ENCODE results near the gene FGF12.

FGF12 gene

DNA sequence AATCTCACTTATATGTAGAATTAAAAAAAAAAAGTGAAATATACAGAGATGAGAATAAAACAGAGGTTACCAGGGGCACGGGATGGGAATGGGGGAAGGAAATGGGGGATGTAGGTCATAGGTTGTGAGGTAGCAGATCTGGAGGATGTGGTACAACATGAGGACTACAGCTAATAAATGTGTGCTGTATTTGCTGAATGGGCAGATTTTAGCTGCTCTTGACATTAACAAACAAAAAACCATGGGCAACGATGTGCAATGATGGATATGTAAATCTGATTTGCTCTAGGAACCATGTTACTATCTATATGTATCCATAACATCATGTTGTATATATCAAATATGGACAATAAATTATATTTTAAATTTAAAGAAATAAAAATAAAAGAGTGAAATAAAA lies 87.4 kb downstream of the FGF12 start:
- no peak for DNase-seq (ENCODE audit: low spot score)
- TF ChIP-seq, protein P1, sequence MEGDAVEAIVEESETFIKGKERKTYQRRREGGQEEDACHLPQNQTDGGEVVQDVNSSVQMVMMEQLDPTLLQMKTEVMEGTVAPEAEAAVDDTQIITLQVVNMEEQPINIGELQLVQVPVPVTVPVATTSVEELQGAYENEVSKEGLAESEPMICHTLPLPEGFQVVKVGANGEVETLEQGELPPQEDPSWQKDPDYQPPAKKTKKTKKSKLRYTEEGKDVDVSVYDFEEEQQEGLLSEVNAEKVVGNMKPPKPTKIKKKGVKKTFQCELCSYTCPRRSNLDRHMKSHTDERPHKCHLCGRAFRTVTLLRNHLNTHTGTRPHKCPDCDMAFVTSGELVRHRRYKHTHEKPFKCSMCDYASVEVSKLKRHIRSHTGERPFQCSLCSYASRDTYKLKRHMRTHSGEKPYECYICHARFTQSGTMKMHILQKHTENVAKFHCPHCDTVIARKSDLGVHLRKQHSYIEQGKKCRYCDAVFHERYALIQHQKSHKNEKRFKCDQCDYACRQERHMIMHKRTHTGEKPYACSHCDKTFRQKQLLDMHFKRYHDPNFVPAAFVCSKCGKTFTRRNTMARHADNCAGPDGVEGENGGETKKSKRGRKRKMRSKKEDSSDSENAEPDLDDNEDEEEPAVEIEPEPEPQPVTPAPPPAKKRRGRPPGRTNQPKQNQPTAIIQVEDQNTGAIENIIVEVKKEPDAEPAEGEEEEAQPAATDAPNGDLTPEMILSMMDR (IDR thresholded peaks at IDR 0.05; ENCODE audit: extremely low read depth, insufficient read depth, missing control alignments): no peak
- in situ Hi-C loops (cut with MboI; ENCODE audit: low pct_unique_long_range_greater_than_20kb, low sequenced_read_pairs, unreplicated experiment): no loop called here

GRCh38 chr3:192637803-192638202 lies 89.5 kb downstream of the FGF12 start:
- TF ChIP-seq, protein P1 (IDR thresholded peaks at IDR 0.05; ENCODE audit: extremely low read depth, insufficient read depth, missing control alignments): no peak
- DNase-seq (ENCODE audit: low spot score): no peak
- in situ Hi-C loops (cut with MboI; ENCODE audit: low pct_unique_long_range_greater_than_20kb, low sequenced_read_pairs, unreplicated experiment): no loop called here

DNA sequence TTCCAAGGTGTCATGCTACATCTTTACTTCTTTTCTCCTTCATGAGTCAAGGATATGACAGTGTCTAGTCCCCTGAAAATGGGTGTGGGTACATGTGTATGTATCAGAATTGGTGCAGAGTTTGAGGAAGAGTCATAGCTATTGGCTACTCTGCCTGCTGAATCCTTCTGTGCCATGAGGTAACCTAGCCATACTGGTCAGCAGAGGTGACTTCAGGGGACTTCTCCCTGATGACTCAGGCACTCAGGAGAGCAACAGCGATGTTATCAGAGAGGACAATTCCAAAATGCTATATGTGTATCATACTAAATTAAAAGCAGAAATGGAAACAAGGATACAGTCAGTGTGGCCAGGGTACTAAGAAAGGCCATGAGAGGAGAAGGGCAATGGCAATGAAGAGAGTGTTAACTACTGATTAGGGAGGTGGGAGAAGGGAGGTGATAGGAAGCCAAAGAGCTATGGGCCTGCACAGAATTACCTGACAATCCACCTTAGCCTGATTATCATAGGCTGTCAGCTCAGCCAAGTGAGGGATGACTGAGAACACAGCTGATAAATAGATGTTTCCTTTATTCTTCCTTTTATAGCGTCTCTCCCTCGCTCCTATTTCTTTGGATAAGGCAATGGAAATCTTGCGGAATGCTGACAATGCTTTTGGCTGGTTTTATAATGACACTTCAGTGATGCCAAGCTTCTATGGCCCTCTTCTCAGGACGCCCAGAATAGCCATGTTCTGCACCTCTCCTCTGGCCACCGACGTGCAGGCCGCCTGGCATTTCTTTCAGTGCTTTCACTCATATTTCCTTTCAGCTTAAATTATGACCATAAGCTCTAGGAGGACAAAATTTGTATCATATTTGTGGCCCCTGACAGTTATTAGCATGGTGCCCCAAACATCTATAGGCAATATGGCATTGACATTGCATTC lies 90.6 kb downstream of the FGF12 start:
- DNase-seq (ENCODE audit: low spot score): no peak
- in situ Hi-C loops (cut with MboI; ENCODE audit: low pct_unique_long_range_greater_than_20kb, low sequenced_read_pairs, unreplicated experiment): no loop called here
- TF ChIP-seq, protein P1 (IDR thresholded peaks at IDR 0.05; ENCODE audit: extremely low read depth, insufficient read depth, missing control alignments): no peak

DNA sequence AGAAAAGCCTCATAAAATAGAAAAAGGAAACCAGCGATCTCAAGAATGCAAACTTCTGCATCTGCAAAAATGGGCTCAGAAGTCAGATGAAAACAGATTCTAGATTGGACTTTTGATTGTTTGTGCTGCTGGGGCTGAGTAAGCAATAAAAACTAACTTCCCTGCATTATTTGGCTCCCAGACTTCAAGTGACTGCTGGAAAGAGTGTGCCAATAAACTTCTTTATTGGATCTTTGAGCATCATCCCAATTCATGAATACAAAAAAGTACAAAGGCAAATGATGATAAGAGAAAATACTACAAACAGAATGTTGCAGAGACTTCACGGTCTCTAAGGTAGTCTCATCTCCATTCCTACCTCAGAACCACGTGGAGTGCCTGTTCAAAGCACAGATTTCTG lies 97.9 kb downstream of the FGF12 start:
- DNase-seq (ENCODE audit: low spot score): no peak
- in situ Hi-C loops (cut with MboI; ENCODE audit: low pct_unique_long_range_greater_than_20kb, low sequenced_read_pairs, unreplicated experiment): no loop called here
- TF ChIP-seq, protein P1 (IDR thresholded peaks at IDR 0.05; ENCODE audit: extremely low read depth, insufficient read depth, missing control alignments): no peak

GRCh38 chr3:192621909-192622308 lies 105.4 kb downstream of the FGF12 start:
- in situ Hi-C loops (cut with MboI; ENCODE audit: low pct_unique_long_range_greater_than_20kb, low sequenced_read_pairs, unreplicated experiment): no loop called here
- TF ChIP-seq, protein P1 (IDR thresholded peaks at IDR 0.05; ENCODE audit: extremely low read depth, insufficient read depth, missing control alignments): no peak
- DNase-seq (ENCODE audit: low spot score): no peak

DNA sequence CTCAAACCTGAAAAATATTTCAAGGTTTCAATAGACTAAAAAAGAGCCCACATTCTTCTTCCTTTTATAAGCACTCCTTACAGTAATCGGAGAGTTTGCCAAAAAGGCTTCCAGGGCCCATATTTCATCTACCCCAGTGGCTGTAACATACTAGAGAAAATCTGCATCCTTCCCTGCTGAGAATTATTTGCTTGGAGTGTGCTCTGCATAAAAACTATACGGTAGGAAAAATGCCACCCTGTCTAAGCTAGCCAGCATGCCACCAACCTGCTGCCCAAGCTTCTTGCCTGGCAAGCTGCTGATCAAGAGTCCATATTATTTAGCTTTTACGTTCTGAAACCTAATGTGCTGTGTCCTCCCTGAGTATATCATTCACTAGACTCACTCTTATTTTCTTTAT lies 107.1 kb downstream of the FGF12 start:
- TF ChIP-seq, protein P1 (IDR thresholded peaks at IDR 0.05; ENCODE audit: extremely low read depth, insufficient read depth, missing control alignments): no peak
- DNase-seq (ENCODE audit: low spot score): no peak
- in situ Hi-C loops (cut with MboI; ENCODE audit: low pct_unique_long_range_greater_than_20kb, low sequenced_read_pairs, unreplicated experiment): no loop called here

Measured in GM13977 (cell line).